Fibroblast of gingiva (primary cell): ENCODE measurements around the gene SLC2A4RG.

ENCODE experiments used
- DNase-seq: peaks from one replicate; pipeline ENCODE4 v3.0.0-alpha.2; 2011; ENCODE audit warnings: low read depth

SLC2A4RG gene

DNA sequence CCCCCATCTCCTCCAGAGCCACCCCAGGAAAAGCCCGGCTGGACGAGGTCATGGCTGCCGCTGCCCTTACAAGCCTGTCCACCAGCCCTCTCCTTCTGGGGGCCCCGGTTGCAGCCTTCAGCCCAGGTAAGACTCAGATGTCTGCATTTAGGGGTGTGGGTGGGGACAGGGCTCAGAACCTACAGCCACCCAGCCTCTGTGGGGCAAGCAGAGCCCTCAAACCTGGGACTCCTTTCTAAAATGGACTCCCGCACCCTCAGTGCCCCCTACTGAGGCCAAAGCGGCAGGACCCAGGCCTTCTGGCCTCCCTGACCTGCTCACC is 1.7 kb downstream of the SLC2A4RG start:
- no peak for DNase-seq

DNA sequence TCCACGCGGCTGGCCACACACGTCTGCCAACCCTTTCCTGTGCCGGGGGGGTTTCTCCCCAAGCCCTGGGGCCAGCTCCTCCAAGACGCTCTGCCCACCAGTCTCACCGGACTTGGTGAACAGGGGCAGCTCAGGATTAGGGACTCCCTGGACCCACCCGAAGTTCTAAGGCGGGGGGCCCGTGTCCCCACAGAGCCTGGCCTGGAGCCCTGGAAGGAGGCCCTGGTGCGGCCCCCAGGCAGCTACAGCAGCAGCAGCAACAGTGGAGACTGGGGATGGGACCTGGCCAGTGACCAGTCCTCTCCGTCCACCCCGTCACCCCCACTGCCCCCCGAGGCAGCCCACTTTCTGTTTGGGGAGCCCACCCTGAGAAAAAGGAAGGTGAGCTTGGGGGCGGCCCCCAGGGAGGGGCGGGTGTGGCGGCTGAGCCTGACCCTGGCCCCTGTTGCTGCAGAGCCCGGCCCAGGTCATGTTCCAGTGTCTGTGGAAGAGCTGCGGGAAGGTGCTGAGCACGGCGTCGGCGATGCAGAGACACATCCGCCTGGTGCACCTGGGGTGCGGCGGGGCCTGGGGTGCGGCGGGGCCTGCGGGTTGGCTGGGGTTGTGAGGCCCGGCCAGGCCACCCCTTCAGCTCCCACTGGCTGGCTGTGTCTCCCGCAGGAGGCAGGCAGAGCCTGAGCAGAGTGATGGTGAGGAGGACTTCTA is 2.3 kb downstream of the SLC2A4RG start:
- DNase-seq, result no peak

DNA sequence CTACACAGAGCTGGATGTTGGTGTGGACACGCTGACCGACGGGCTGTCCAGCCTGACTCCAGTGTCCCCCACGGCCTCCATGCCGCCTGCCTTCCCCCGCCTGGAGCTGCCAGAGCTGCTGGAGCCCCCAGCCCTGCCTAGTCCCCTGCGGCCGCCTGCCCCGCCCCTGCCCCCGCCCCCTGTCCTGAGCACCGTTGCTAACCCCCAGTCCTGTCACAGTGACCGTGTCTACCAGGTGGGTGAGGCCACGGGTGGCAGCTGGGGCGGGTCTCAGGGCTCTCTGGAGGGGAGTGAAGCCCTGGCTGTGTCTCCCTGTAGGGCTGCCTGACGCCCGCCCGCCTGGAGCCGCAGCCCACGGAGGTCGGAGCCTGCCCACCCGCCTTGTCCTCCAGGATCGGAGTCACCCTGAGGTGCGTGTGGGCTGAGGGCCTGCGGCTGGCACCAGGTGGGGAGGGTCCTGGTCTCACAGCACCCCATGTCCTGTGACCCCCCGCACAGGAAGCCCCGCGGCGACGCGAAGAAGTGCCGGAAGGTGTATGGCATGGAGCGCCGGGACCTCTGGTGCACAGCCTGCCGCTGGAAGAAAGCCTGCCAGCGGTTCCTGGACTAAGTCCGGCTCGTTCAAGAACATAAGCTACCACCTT is 2.9 kb downstream of the SLC2A4RG start:
- DNase-seq, result no peak

DNA sequence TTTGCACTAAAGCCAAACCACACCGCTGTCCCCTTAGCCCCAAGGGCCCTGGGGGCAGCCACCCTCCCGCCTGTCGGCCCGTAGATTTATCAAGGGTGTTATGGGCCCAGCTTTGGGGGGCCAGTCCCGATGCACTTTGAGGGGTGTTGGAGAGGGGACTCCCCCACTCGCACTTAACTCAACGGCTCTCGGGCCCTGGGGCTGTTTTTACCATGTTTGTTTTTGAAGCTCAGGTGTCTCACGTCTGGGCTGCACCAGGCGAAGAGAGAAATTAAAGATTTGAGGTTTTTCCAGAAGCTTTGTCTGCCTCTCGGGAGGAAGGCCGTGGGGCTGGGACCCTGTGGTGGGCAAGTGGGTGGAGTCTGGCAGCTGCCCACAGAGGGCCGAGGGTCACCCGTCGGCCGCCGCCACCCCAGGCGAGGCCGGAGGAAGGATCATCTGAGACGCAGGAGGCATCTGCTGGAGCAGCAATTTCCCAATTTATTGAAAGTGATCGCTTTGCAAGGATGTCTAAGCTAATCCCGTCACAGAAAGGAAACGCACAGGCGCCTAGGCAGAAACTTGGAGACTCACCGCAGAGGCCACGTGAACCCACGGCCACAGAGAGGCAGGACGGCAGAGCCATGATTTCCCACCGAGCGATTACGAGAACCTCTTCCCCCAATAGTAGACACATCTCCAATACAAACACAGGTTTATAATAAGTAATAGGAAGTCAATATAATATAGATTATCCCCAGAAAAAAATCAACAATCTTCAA is 3.8 kb downstream of the SLC2A4RG start:
- DNase-seq, result no peak

DNA sequence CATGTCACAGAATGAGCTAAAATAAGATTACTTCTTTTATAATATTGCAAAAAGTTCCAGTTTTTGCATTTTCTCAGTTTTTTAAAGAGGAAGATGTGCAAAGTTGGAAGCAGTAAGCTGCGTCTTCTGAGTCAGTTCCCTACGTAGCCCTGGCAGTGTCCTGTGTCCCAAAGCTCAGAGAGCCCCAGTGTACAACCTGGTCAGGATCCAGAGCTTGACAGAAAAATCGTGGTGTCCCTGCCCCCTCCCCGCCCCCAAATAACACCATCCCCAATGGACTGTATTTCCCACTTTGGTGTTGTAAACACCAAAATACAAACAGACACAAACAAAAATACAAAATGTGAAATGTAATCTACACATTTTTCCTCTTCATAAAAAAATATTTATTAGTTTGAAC is 4.6 kb downstream of the SLC2A4RG start:
- DNase-seq, result no peak

DNA sequence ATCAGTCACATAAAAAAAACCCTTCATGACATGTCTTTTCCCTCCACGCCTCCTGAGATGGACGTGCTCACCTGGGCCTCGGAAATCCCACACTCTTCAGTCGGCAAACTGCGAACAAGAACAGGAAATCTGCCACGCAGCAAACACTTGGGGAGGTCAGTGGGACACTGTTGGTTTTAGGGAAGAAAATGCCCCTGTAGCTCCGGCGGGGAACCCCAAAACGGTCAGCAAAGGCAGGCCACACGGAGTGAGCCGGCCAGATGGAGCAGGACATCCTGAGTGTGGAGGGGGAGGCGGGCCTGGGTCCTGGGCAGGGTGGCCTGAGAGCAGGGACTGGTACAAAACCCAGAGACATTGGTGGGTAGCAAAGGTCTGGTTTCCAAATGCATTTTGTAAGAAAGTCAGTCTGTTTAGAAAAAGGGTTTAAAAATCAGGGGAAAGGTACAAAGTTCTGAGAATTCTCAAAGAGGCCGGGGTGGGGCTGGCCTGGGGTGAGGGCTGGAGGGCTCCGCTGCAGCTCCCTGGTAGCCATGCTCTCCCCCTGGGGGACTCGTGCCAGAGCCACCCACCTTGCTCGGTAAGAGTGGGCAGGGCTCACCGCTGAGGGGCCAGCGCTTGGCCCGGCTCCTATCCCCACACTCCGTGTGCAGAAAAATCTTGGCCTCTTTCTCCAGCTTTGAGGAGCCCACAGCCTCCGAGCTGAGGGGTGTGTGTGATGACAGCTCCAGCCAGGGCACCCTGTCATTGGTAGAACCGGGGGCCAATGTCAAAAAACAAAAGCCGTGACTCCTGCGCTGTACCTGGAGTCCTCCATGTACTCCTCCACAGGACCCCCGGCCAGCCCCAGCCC is 5.2 kb downstream of the SLC2A4RG start:
- no peak for DNase-seq

DNA sequence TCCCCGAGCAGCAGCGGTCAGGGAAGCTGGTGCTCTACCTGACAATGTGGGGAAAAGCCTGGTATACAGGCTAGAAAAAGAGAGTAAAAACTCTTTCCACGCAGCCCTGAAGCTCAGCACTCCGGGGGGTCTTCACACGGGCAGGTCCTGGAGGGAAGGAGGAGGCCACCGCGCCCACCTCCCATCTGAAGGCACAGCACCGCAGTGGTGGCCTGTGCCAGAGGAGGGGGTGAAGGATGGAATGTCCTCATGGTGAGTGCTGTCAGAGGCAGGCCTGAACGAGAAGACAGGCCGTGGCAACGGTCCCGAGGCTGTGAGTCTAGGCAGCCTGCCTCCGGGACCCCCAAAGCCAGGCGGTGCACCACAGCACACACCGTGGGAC is 5.8 kb downstream of the SLC2A4RG start:
- no peak for DNase-seq

DNA sequence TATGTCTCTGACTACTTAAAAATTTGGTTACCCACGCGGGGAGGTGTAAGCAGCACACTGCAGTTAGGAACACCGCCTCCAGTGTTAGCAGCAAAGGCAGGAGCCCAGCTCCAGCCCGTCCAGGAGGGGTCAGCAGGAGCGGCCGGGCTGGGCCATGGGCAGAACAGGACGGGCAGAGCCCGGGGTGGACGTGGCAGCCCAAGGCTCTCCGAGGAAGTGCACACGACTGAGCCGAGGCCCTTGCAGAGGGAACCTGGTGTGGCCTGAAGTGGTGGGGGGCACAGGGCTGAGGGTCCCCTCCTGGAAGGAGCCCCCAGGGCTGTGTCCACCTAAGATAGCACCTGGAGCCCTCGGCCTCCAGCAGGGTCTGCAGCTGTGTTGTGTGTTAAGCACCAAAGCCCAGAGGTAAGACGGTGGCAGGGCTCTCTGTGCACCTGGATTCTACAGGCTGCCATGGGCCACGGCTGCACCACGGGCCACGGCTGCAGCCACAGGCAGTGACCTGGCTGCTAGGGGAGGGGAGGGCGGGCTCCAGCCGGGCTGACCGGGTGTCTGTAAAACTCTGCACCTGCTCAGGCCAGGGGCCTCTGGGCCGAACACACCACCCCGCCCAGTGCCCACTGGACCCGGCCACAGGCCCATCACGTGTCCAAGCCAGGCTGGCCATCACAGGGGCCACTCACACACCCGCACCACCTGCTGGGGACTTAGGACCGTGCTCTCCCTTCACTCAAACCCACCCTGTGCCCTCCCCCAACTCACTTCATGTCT is 6.6 kb downstream of the SLC2A4RG start:
- no peak for DNase-seq

DNA sequence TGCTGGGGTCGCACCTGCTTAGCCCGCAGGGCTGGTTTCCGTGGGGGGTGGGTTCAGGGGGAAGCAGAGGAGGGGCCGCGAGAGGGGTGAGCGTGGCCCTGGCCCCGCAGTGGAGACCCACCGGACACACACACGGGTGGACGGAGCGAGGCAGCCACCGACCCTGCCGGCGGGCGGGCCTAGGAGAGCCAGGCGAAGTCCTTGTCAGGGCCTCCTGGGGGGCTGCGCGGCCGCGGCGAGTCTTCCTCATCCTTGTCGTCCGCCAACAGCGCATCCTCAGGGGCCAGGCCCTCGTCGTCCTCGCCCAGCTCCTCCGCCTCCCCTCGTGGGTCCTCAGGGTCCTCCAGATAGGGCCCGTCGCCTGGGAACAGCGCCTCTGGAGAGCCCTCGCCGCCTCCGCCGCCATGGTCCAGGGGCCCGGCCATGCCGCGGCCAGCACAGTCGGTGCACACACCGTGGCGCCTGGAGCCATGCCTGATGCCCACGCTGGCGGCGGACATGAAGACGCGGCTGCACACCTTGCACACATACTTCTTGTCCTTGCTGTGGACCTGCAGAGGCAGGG is 7.3 kb downstream of the SLC2A4RG start:
- no peak for DNase-seq

DNA sequence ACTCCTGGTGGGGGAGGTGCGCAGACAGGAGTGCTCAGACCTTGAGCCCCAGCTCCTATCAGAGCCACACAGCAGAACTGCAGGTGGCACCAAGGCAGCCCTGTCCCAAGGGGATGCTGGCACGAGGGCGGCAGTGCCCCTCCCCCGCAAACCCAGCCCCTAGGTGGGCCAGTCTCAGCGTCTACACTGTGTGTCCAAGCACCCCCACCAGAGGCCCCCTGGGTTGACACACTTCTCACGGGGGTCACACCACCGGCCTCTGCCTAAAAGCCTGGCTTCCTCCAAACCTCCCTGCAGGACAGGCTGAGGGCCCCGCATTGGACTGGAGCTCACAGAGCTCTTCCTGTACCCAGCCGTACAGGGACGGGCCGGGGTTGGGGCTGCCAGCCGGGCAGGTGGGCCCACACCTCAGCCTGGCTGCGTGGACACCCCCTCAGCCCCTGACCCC is 8.1 kb downstream of the SLC2A4RG start:
- DNase-seq, result no peak

DNA sequence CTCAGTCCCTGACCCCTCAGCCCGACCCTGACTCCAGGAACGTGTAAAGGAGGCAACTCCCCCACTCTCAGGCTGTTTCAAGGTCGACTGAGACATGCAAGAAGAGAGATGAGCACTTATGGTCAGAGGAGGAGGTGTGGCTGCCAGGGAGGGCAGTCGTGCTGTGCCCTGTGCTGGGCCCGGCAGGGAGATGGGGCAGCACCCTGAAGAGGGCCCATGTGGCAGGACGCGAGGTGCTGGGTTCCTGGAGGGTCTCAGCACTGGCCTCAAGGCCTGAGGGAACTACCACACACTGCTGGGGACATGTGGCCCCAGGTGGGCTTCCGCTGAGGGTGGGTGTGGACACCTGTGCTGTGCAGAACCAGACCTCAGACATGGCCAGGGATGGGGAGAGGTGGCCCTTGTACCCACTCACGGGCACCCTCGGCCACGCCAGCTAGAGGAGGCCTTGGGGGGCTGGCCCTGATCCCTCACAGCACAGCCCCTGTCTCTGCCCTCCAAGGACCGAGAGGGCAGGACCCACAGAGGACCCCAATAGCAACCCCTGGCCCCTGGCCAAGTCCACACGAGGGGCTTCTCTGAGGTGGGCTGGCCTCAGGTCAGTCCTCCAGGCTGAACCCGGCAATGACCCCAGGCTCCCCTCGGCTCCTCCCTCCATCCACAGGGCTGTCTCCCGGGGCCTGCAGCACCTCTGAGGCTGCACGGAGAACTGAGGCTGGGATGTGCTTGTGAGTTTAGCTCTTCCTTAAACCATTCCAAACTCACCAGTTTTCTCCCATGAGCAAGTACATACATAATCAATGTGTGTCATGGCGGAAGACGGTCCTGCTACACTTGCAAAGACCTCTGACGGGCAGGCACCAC is 8.7 kb downstream of the SLC2A4RG start:
- DNase-seq, result no peak

DNA sequence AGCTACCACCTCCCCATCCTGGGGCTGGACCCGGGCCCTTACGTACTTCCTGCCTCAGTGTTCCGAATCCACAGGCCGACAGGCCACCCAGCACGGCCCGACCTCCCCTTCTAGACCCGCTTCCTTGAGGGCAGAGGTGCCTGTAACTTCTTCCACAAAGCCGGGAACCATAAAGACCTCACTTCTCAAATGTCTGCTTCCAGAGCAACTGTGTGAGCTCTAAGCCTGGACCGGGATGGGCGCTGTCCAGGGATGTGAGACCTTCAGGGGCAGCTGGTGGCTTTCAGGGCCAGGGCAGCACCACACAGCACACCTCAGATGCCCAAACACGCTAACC is 9.3 kb downstream of the SLC2A4RG start:
- no peak for DNase-seq

DNA sequence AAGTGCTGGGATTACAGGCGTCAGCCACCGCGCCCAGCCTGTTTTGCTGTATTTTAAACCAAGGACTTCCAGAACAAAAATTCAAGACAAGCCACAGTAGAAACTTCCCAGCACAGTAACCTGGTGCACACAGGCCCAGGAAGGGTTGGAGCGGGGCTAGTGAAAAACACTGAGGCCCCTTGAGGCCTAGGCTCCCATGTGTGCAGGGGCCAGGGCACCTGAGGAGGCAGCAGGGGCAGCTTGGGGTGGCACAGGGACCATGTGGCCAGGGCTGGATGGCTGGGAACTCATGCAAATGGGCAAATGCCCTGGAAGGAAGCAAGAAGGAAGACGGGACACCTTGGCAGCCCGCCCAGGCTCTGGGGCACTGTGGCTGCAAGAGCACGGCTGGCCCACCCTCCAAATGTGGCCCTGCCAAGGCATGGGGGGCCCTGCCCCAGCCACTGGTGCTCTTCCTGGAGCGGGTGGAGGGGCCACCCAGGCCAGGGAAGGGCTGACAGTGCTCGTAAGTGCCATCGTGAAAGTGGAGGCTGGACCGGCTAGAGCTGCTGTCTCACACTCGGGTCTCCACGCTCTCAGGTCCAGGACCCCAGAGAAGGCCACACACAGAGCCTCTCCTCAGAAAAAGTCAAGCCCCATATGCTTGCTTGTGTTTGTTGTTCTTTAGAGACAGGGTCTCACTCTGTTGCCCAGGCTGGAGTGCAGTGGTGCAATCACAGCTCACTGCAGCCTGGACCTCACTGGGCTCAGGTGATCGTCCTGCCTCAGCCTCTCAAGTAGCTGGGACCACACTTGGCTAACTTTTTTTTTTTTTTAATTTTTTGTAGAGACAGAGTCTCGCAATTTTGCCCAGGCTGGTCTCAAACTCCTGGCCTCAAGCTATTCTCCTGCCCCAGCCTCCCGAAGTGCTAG is 10.3 kb downstream of the SLC2A4RG start:
- no peak for DNase-seq

DNA sequence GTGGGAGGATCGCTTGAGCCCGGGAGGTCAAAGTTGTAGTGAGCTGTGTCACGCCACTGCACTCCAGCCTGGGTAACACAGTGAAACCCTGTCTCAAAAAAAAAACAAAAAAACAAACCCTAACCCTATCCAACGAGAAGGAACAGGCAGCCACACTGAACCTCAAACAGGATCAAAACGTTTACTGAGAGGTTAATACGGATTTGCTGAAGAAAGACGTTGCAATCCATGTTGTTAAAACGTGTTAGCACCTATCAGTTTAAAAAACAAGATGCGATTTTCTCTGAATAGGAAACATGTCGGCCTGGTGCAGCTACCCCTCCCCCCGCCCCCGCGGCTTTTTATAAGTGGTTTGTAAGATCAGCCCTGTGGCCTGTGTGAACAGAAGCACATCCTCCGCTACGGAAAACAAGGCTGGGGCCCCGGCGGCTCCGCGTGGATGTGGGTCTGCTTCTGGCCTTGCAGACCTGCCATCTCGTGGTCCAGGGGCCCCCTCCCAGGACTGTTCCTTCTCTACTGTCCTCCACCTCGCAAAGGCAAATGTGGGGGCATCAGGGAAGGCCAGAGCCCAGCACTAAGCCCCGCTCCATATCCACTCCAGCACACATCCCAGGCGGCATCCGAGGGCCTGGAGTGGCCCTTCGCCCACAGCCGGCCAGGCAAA is 11.4 kb downstream of the SLC2A4RG start:
- DNase-seq, result no peak

DNA sequence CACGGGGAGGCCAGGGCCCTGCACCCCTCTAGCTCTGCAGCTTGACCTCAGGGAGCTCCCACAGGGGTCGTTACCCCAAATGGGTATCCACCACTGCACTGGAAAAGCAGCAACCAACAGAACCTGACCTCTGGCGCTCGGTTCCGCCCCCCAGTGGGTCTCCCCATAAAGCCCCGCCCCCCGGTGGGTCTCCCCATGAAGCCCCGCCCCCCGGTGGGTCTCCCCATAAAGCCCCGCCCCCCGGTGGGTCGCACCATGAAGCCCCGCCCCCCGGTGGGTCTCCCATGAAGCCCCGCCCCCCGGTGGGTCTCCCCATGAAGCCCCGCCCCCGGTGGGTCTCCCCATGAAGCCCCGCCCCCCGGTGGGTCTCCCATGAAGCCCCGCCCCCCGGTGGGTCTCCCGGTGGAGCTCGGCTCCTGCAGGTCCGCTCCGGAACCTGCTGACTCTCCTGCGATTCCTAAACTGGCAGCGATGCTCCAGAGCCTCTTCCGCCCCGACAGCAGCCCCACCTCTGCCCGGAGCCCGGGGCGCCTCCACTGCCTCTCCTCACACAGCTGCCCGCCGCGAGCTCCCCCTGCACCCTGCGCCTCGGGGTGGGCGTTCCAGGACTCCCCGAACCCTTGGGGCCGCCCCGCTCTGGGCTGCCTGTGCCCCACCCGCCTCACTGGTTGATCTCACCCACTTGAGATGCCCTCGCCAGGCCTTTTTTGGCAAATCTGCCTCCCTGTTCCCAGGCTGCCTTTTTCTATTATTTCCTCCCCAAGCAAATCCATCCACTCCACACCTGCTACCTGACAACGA is 12.1 kb downstream of the SLC2A4RG start:
- no peak for DNase-seq

DNA sequence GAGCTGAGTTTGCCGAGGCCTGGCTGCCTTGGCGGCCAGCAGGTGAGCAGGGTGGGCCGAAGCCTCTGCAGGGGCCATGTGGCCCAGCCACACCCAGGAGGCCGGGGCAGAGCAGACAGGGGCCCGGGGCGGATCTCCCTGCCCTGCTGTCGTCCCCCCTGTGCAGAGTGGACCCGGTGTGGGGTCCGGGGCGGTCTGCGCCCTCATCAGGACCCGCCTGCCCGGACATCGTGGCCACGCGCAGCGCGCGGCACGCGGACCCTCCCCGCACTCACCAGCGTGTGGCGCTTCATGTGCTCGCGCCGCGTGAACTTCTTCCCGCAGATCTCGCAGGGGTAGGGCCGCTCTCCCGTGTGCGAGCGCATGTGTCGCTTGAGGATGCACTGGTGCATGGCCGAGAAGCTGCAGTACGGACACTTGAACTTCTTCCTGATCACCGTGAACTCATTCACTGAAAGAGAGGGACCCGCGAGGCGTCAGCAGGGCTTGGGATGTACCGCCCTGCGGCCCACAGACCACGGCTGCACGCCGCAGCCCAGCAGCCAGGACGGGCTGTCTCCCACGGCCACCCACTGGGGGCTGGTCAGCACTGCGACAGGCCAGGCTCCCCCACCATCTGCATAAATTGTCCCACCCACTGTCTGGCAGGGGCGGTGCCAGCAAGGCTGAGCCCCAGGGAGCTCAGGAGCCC is 13.0 kb downstream of the SLC2A4RG start:
- DNase-seq, result no peak

DNA sequence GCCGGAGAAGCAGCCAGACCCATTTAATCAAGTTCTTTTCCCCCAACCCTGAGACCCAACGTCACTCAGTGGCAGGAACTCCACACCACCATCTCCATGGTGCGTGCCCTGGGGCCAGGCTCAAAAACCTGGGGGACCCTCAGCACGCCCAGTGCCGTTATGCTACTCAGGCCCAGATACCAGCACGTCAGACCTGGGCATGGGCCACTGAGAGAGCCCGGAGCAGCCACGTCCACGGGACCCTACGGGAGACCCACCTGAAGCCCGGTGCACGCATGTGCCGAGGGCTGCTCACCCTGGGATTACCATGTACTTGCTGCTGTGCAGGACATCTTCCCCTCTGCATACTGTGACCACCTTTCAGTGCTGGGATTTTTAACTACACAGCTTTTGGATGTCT is 13.8 kb downstream of the SLC2A4RG start:
- DNase-seq, result no peak
